HG03103 (cell line): ENCODE measurements around the gene RPL13A.

Experiments used
- ATAC-seq: cut with Tn5 transposase; IDR thresholded peaks from one replicate; pipeline ENCODE4 v1.9.1; 2021; ENCODE audit warnings: low read depth; ENCODE audit not compliant: unreplicated experiment

Gene RPL13A

GRCh38 chr19:49502866-49503581 lies 15.6 kb downstream of the RPL13A start:
- no peak for ATAC-seq

GRCh38 chr19:49503582-49503962 lies 16.2 kb downstream of the RPL13A start:
- ATAC-seq = no peak

GRCh38 chr19:49506575-49507105 lies 19.2 kb downstream of the RPL13A start:
- ATAC-seq = no peak

- no peak for ATAC-seq
Measured at GRCh38 chr19:49507803-49508494, 20.5 kb downstream of the RPL13A start.

GRCh38 chr19:49512970-49513745 lies 25.8 kb downstream of the RPL13A start:
- no peak for ATAC-seq

GRCh38 chr19:49513746-49514118 lies 26.3 kb downstream of the RPL13A start:
- no peak for ATAC-seq

- ATAC-seq = no peak
Measured at GRCh38 chr19:49514151-49514550, 26.7 kb downstream of the RPL13A start.

GRCh38 chr19:49515767-49516166 lies 28.4 kb downstream of the RPL13A start:
- no peak for ATAC-seq

- no peak for ATAC-seq
Measured at GRCh38 chr19:49518033-49518432, 30.6 kb downstream of the RPL13A start.

- ATAC-seq = no peak
Measured at GRCh38 chr19:49520705-49521319, 33.4 kb downstream of the RPL13A start.

- no peak for ATAC-seq
Measured at GRCh38 chr19:49524812-49525455, 37.5 kb downstream of the RPL13A start.

- ATAC-seq = no peak
Measured at GRCh38 chr19:49528211-49528771, 40.9 kb downstream of the RPL13A start.

- no peak for ATAC-seq
Measured at GRCh38 chr19:49530708-49531107, 43.3 kb downstream of the RPL13A start.

GRCh38 chr19:49533551-49534488 lies 46.4 kb downstream of the RPL13A start:
- ATAC-seq = peak; percentile 55

GRCh38 chr19:49534632-49535385 lies 47.4 kb downstream of the RPL13A start:
- ATAC-seq = no peak

GRCh38 chr19:49536921-49537462 lies 49.6 kb downstream of the RPL13A start:
- no peak for ATAC-seq

GRCh38 chr19:49538643-49539042 lies 51.2 kb downstream of the RPL13A start:
- no peak for ATAC-seq
